Activated CD8-positive, alpha-beta memory T cell treated with anti-CD3 and anti-CD28 coated beads, Interleukin-2, amount 50 U/mL, for 4 hours (primary cell): ENCODE results near the gene MYO1E.
A peak's percentile ranks its signal among the peaks of the same experiment; 100 is the strongest.

Source experiments
- DNase-seq: peaks from one replicate; pipeline ENCODE4 v3.0.0-alpha.2; 2020

MYO1E gene

DNA sequence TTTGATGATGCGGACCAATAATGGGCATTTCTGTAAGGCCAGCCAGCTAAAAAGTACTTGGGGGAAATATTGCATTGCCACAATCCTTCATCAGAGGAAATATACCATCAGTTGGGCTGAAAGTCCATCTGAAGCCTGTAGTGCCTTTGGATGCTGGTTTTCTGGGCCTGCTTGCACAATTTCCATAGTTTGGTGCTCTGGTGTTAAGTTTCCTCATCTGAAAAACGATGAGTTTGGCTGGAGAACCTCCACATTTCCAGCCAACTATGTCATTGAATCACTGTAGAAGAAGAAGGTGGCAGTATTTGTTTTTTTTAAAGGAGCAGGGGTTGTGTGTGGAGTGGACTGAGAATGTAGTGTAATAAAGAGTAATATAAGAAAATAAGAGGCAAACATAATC is 257.6 kb downstream of the MYO1E start:
- no peak for DNase-seq

DNA sequence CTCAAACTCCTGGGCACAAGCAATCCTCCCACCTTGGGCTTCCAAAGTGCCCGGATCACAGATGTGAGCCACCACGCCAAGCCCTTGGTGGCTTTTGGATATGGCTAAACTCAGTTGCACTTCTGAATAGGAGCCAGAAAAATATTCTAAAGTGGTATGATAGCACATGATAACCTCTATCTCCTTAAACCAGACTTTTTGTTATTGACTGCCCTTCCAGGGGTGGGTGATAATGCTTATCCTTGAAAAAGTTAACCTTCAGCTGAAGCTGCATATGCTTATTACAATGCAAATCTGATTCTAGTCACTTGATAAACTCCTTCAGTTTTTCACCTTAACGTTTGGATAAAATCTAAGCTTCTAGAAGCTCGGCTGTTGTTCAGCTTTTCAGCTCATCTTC is 261.4 kb downstream of the MYO1E start:
- DNase-seq = no peak

DNA sequence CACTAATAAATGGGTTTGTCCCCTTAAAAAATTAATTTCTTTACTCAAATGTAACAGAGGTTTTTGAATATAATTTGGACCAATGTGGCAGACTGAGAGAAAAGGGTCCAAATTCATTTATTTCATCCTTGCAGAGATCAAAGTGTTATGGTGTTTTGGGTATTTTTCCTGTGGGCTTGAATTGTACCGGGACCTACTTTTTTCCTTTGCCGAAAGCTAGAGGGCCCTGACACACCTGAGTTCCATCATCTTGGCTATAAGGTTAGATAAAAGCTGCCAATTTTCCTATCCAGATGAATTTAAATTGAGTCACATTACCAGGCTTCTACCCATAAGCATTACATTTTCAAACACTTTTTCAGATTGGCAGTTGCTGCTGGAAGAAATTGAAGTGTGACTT is 266.8 kb downstream of the MYO1E start:
- DNase-seq = no peak

DNA sequence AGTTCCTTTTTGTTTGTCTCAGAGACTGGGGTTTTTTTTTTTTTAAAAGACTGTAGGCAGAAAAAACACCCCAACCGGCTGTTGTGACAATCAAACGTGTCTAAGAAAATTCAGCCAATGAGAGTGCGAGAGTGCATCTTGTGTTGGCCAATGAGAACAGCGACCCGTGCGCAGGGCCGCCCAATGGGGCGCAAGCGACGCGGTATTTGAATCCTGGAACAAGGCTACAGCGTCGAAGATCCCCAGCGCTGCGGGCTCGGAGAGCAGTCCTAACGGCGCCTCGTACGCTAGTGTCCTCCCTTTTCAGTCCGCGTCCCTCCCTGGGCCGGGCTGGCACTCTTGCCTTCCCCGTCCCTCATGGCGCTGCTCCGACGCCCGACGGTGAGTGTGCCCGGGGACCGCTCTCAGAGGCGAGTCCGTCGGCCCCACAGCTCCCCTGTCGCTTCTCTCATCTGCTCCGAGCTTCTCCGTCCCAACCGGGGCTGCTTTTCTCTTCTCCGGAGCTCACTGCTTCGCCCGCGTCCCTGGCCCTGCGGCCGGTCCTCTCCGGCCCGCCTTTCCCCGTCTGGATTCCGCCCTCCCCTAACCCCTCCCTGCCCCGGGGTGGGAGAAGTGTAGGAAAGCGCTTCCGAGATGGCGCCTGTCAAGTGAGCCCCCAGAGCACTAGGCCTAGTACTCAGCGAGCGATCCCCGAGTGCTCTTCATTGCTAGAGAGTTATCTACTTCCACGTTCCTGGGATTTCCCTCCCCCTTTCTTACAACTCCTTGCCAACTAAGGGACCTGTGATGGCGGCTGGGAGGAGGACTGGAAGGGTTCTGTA is 267.5 kb downstream of the MYO1E start, which contains the start of gene CCNB2:
Gene CCNB2 (plus strand): TSS at position 235 of the 821 bp plus-strand sequence. CDS start 123 bp downstream, at position 358.
- peak; percentile 77 for DNase-seq

DNA sequence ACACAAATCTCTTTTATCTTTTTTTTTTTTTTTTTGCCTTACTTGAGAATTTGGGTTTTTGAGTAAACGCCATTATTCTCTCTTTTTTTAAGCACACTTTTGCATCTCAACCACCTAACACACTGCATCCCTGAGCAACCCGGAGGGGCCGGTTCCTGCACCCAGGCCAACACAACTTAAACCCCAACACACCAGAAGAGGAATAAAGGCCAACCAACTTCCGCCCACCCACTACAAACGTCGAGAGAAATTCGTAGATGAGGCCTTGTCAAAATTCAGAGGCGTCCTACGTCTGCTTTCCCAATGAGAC is 268.1 kb downstream of the MYO1E start:
- DNase-seq = no peak

DNA sequence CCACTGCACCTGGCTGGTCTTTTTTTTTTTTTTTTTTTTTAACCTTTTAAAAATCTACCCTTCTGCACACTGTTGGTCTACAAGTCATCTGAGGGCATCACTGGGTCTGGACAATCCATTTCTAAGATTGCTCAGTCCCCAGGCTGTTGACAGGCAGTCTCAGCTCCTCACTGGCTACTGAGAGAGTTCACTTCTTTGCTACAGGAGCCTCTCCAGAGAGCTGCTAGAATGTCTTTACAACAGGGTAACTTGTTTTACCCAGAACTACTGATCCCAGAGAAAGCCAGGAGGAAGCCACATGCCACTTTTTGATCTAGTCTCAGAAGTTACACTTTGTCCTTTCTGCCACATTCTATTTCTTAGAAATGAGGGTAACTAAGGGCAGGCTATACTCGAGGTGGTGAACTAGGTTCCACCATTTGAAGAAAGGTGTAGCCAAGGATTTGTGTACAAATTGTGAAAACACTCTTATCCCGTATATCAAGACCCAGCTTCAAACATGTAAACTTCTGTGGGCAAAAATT is 273.4 kb downstream of the MYO1E start:
- no peak for DNase-seq

DNA sequence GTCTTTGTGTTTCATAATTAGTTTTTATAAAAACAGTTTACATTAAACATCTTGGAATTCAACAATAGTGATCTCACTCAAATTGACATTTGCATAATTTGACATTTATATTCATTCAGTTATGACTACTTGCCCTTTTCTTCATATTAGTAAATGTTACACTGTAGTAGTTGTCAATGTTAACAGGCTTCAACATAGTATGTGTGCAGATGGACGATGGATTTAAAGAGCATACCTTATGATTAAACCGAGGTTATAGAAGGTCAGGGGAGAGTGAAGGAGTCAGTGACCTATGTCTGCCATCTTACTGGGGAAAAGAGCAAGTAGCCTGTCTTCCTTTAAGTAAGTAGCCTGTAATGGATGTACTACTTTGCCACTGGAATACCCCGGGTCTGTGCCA is 276.2 kb downstream of the MYO1E start:
- no peak for DNase-seq

DNA sequence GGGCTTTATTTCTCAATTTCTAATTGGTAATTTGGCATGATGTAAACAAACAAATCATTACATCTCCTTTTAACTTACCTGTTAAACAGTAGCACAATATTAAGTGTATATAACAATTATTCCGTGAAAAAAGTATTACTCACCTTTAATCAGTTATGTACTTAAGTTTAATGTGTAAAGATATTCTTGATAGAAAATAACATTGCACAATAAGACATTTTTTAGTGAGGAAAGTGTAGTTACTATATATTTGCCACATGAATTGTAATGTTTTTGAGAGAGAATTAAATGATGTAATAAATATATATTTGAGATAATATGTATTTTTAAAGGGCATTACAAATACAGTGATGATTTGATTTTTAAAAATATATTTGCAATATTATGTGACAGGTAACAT is 278.6 kb downstream of the MYO1E start:
- DNase-seq = no peak

DNA sequence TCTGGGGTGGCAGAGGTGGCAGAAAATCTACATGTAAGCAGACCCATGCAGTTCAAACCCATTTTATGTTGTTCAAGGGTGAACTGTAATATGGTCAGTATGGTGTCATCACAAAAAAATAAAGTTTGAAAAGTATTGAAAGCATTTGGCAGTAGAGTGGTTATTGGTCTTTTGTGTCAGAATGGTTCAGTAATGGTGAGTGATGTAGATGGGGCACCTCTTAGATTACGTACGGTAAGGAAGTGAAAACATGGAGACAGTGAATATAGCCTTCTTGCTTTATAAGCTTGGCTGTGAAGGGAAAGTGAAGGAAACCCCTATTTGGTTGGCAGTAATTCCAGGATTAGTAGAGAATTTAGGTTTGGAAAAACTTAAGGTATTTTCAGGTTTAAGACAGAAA is 284.9 kb downstream of the MYO1E start:
- no peak for DNase-seq
